Ishikawa (cell line): ENCODE results near the gene MACROD2.

Experiments used
- CEBPB ChIP-seq: IDR thresholded peaks from 2 replicates; pipeline ENCODE4 v1.6.1; 2012
- CREB1 ChIP-seq: IDR thresholded peaks from 2 replicates; pipeline ENCODE4 v1.6.1; 2012; ENCODE audit warnings: low read depth
- EGR1 ChIP-seq: IDR thresholded peaks from 2 replicates; pipeline ENCODE4 v1.6.1; 2012
- EP300 ChIP-seq: IDR thresholded peaks from 2 replicates; pipeline ENCODE4 v1.6.1; 2012; ENCODE audit warnings: borderline replicate concordance
- FOXM1 ChIP-seq: IDR thresholded peaks from 2 replicates; pipeline ENCODE4 v1.6.1; 2012; ENCODE audit warnings: low read depth, borderline replicate concordance
- NFIC ChIP-seq: IDR thresholded peaks from 2 replicates; pipeline ENCODE4 v1.6.1; 2012
- RAD21 ChIP-seq: IDR thresholded peaks from 2 replicates; pipeline ENCODE4 v1.6.1; 2012; ENCODE audit warnings: low read depth
- TAF1 ChIP-seq: IDR thresholded peaks from 2 replicates; pipeline ENCODE4 v1.6.1; 2012; ENCODE audit warnings: low read depth, mild to moderate bottlenecking
- TCF12 ChIP-seq: IDR thresholded peaks from 2 replicates; pipeline ENCODE4 v1.6.1; 2012; ENCODE audit warnings: low read depth
- TEAD4 ChIP-seq: IDR thresholded peaks from 2 replicates; pipeline ENCODE4 v1.6.1; 2012
- YY1 ChIP-seq: IDR thresholded peaks from 2 replicates; pipeline ENCODE4 v1.6.1; 2012; ENCODE audit warnings: low read depth
- ZBTB7A ChIP-seq: IDR thresholded peaks from 2 replicates; pipeline ENCODE4 v1.6.1; 2012; ENCODE audit warnings: low read depth
- TF ChIP-seq, protein P1 (sequence below): IDR thresholded peaks from 2 replicates; pipeline ENCODE4 v1.6.1; 2012
- TF ChIP-seq, protein P2 (sequence below): IDR thresholded peaks from 2 replicates; pipeline ENCODE4 v1.6.1; 2012; ENCODE audit warnings: low read depth, mild to moderate bottlenecking
- TF ChIP-seq, protein P3 (sequence below): IDR thresholded peaks from 2 replicates; pipeline ENCODE4 v1.6.1; 2012

The MACROD2 gene

DNA sequence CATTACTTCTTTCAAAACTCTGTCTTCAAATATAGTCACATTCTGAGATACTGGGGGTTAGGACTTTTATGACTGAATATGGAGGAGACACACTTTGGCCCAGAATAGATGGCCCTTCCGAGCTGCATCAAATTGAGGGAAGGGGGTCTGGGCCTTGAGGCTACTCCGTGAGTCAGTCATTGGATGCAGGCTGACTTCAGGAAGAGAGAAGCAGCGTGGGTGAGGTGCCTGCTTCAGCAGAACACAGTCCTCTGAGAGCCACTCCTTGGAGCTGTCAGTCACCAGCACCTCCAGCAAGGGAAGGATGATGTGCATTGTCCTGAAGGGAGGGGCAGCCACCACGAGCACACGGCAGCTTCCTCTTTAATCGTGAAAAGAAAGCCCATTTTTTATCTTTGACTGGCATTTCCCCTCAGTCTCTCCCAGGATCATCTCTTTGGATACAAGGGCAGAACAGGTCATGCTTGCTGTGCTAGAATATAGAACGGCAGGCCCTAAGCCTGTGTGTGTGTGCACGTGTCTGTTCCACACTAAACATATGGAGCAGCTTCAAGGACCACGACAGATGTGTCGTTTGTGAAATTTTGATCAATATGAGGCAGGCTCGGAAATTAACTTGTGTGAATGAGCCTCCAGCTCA lies 1856.4 kb downstream of the MACROD2 start:
- TF ChIP-seq TEAD4: no peak
- TF ChIP-seq EGR1: no peak
- no peak for TF ChIP-seq YY1
- no peak for TF ChIP-seq TCF12
- TF ChIP-seq CREB1: no peak
- TF ChIP-seq, protein P1, sequence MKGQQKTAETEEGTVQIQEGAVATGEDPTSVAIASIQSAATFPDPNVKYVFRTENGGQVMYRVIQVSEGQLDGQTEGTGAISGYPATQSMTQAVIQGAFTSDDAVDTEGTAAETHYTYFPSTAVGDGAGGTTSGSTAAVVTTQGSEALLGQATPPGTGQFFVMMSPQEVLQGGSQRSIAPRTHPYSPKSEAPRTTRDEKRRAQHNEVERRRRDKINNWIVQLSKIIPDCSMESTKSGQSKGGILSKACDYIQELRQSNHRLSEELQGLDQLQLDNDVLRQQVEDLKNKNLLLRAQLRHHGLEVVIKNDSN: no peak
- TF ChIP-seq CEBPB: no peak
- TF ChIP-seq, protein P2, sequence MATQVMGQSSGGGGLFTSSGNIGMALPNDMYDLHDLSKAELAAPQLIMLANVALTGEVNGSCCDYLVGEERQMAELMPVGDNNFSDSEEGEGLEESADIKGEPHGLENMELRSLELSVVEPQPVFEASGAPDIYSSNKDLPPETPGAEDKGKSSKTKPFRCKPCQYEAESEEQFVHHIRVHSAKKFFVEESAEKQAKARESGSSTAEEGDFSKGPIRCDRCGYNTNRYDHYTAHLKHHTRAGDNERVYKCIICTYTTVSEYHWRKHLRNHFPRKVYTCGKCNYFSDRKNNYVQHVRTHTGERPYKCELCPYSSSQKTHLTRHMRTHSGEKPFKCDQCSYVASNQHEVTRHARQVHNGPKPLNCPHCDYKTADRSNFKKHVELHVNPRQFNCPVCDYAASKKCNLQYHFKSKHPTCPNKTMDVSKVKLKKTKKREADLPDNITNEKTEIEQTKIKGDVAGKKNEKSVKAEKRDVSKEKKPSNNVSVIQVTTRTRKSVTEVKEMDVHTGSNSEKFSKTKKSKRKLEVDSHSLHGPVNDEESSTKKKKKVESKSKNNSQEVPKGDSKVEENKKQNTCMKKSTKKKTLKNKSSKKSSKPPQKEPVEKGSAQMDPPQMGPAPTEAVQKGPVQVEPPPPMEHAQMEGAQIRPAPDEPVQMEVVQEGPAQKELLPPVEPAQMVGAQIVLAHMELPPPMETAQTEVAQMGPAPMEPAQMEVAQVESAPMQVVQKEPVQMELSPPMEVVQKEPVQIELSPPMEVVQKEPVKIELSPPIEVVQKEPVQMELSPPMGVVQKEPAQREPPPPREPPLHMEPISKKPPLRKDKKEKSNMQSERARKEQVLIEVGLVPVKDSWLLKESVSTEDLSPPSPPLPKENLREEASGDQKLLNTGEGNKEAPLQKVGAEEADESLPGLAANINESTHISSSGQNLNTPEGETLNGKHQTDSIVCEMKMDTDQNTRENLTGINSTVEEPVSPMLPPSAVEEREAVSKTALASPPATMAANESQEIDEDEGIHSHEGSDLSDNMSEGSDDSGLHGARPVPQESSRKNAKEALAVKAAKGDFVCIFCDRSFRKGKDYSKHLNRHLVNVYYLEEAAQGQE: no peak
- TF ChIP-seq FOXM1: no peak
- no peak for TF ChIP-seq RAD21

DNA sequence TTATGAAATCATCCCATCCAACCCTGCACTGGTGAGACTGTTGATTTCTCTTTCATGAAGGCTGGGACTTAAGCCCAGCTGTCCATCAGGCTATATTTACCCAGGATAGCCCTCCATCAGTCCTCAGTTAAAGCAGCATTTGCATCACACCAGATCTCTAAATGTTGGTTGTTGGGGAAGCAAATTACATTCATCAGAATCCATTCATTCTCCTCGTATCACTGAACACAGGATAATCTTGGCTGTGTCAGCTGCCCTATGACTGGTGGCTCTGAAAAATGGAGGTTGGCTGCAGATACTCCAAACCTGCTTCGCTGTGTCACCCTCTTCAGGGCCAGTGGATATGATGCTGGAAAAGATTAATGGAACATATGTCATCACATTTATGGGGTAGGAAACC lies 1859.6 kb downstream of the MACROD2 start:
- no peak for TF ChIP-seq CREB1
- no peak for TF ChIP-seq FOXM1
- no peak for TF ChIP-seq NFIC
- TF ChIP-seq, protein P3, sequence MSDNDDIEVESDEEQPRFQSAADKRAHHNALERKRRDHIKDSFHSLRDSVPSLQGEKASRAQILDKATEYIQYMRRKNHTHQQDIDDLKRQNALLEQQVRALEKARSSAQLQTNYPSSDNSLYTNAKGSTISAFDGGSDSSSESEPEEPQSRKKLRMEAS: no peak
- no peak for TF ChIP-seq TAF1
- TF ChIP-seq EGR1: no peak
- TF ChIP-seq TCF12: no peak
- no peak for TF ChIP-seq EP300
- TF ChIP-seq, protein P1: no peak
- TF ChIP-seq TEAD4: no peak
- TF ChIP-seq ZBTB7A: no peak

DNA sequence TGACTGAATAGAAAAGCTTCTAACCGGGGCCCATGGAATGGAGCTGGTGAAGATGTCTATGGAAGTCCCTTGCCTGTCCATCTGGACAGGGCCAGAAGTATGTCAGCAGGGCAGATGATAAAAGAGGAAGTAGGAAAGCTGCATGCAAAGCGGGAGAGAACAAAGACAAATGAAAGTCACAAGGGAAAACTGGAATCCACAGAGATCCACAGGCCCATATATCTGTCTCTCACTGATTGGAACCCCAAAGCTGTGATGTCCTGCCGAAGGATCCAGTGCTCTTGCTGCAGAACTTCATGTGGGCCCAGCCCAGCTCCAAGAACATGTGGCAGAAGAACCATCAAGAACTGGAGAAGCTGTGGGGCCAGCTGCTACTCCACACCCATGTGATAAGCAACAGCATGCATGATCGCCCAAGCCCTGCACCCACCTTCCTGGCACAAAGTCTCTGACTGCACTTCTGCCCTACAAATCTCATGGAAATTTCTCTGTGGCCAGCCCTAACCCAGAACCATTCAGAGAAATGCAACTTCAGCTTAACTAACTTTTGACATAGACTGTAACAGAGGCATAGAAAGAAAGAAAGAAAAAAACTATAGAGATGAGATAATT lies 1862.0 kb downstream of the MACROD2 start:
- TF ChIP-seq, protein P3: no peak
- TF ChIP-seq YY1 (no peak), EP300 (no peak), RAD21 (no peak), TEAD4 (no peak), EGR1 (no peak), ZBTB7A (no peak), CEBPB (no peak), TCF12 (no peak), FOXM1 (no peak), NFIC (no peak), CREB1 (no peak), TAF1 (no peak)
- TF ChIP-seq, protein P1: no peak
- TF ChIP-seq, protein P2: no peak

DNA sequence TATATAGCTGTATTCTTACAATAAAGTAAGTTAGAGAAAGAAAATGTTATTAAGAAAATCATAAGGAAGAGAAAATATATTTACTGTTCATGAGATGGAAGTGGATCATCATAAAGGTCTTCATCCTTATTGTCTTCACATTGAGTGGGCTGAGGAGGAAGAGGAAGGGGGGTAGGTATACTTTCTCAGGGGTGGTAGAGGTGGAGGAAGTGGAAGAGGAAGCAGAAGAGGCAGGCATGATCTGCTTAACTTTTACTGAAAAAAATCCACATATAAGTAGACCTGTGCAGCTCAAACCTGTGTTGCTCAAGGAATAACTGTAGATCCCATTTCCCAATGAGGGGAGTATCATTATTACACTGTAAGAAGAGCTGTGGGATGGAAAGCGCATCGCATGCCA lies 1863.7 kb downstream of the MACROD2 start:
- no peak for TF ChIP-seq ZBTB7A

DNA sequence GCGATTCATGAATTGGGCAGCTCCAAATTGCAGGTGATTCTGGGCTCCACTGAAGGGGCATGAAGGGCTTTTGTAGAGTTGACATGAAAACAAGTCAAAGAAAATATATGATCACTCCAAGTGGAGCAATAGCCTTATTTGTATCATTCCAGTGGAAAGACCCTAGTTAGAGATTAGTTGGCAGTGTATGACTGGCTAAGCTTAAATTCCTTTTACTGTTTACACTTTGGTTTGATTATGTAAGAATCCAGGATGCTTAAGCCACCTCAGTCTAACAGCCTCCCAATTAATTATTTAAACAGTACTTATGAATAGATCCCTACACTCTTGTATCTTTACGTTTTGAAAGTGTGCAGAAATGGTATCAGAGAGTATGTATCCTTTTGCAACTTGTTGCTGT lies 1865.5 kb downstream of the MACROD2 start:
- TF ChIP-seq EGR1: no peak
- TF ChIP-seq NFIC: no peak

DNA sequence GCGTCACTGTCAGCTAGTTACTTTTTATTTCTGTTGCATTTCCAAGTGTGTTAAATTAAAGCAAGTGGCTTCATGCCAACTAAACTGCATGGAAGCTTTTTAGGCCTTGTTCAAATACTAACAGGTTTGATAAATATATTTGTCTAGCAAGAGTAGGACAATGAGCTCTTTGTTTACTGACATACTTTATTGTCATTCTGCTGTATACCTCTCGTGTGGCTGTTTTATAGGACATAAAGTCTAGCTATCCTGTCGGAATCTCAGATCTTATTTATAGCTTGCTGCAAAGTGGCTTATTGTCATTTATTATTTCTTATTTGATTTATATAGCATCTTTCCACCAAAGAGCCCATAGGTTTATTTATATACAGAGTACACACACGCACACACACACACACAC lies 1866.9 kb downstream of the MACROD2 start:
- no peak for TF ChIP-seq NFIC
- TF ChIP-seq CREB1: no peak
- TF ChIP-seq YY1: no peak
- no peak for TF ChIP-seq EGR1
- TF ChIP-seq FOXM1: no peak
- TF ChIP-seq, protein P3: no peak
- TF ChIP-seq RAD21: no peak
- TF ChIP-seq, protein P2: no peak
- no peak for TF ChIP-seq TCF12
- TF ChIP-seq, protein P1: no peak
- no peak for TF ChIP-seq EP300
- TF ChIP-seq CEBPB: no peak
- no peak for TF ChIP-seq ZBTB7A
- no peak for TF ChIP-seq TAF1
